H54 (cell line): ENCODE measurements around the gene SLC35F3.
A peak's percentile ranks its signal among the peaks of the same experiment; 100 is the strongest.

ENCODE experiments used
- DNase-seq: peaks from one replicate; pipeline ENCODE4 v3.0.0; 2011; ENCODE audit warnings: low spot score, mixed read lengths; ENCODE audit not compliant: insufficient read length
- FAIRE-seq: peaks from 3 replicates; lab custom pipeline; 2011; peaks lifted over from hg19 to GRCh38; lab: Jason Lieb, UNC
- POLR2A ChIP-seq: IDR thresholded peaks from 2 replicates; pipeline ENCODE4 v1.6.1; 2011; ENCODE audit warnings: low read depth, mild to moderate bottlenecking, low read length

Gene SLC35F3

GRCh38 chr1:234373064-234373958 lies 468.8 kb downstream of the SLC35F3 start, which contains the start of gene COA6:
COA6 (plus strand) TSS chr1:234373456; CDS start chr1:234373467, 11 bp downstream.
- FAIRE-seq (peak; percentile 62), DNase-seq (peak; percentile 76)
- TF ChIP-seq POLR2A = peak; percentile 87

GRCh38 chr1:234373959-234374254 lies 469.4 kb downstream of the SLC35F3 start:
- no peak for TF ChIP-seq POLR2A
- FAIRE-seq (no peak), DNase-seq (no peak)
